Glomerular visceral epithelial cell (primary cell): ENCODE measurements around the gene MCC.

Experiments
- DNase-seq: peaks from one replicate; pipeline ENCODE4 v3.0.0-alpha.2; 2016; ENCODE audit errors: extremely low spot score

MCC gene

DNA sequence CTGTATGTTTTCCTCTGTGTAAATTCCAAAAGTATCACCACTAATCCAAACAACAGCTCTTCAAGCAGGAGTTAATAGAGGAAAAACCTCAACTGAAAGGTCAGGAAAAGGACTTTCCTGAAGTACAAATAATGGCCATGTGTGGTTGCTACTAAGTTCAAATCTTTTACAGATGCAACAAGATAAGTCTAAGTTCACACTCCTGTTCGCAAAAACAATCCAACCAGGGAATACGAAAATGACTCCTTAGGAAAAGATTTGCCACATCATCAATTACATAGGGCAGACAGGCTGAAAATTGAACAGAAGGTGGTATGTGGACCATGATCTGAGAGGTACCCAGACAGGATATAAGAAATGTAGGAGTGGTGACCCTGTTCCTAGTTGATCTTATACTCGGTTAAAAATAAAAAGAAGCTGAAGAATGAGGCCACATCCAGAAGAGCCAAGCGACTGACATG, 263.6 kb downstream of the MCC start:
- no peak for DNase-seq

DNA sequence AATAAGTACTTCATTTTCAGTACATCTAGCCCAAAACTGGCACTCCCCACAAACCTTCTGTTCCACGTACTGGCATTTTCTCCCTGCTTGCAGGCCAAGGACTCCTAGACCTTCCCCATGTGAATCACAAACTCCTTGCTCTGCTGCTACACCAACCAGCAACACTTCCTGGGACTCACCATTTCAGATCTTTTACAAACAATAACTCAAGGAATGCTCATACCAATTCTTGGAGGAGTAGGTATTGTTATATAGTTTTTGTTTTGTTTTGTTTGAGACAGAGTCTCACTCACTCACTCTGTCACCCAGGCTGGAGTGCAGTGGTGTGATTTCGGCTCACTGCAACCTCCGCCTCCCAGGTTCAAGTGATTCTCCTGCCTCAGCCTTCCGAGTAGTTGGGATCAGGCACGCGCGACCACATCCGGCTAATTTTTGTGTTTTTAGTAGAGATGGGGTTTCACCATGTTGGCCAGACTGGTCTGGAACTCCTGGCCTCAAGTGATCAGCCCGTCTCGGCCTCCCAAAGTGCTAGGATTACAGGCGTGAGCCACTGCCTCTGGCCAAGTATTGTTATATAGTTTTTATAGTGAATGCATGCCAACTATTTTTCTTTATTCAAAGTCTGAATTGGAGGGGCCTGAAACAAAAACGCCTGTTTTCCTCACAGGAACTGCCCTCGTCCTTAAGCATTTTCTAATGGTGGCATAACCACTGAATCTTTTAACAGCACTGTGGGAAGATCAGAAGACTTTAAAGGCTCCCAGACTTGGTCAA, 264.2 kb downstream of the MCC start:
- DNase-seq = no peak

DNA sequence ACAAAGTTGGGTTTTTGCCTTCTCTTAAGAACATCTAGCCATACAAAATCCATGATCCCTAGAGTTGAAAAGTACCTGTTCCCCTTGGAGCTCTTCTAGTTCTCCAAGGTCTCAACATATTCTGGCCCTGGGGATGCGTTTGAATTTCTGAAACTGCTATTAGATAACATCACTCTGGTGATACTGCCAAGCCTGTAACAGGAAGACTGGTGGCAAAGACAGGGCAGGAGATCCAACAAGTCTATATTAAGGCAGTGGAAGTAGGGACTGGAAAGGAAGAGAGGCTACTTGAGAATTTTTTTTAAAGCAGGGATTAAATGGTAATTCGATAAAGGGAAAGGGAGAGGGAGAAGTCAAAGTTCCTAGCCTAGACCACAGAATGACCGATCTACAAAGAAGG, 264.9 kb downstream of the MCC start:
- DNase-seq = no peak

DNA sequence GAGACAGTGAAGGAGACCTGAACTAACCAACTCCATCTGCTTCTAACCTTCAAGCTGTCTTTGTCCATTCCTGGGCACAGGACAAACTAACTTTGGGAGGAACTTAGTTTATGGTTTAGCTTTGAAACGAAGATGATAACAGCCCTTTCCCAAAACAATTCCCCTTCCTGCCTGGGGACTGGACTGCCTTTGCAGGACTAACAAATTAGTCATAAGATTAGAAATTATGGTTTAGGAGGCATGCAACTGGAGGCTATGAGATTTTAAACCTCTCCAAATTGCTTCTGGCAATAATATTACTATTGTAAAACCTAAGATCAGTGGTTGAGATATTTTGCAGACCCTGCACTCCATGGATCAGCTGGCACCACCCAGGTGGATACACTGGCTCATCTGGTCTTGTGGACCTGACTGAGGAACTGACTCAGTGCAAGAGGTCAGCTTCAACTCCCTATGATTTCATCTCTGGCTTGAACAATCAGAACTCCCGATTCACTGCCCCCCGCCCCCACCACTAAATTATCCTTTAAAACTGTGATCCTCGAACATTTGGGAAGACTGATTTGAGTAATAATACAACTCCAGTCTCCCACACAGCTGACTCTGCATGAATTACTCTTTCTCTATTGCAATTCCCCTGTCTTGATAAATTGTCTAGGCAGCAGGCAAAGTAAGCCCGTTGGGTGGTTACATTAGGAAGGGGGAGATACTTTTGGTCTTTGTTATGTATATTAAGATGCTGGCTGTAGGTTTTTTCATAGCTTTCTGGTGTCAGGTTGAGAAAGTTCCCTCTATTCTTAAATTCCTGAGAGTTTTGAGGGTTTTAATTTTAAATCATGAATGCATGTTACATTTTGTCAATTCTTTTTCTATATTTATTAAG, 266.7 kb downstream of the MCC start:
- no peak for DNase-seq

DNA sequence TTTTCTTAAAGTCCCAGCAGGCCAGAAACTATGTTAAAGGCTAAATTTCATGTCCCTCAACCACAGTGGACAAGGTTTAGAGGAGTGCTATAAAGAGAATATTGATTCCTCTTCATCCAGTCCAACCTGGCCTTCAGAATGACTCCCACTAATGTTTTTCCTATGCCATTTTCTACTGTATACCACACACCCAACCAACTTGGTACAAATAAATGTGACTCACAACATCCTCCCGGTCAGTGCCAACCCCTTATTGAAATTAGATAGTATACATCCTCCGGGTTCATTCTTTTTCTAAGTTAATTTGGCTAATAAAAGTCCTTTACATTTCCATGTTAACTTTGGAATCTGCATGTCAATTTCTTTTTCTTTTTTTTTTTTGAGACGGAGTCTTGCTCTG, 268.6 kb downstream of the MCC start:
- no peak for DNase-seq

DNA sequence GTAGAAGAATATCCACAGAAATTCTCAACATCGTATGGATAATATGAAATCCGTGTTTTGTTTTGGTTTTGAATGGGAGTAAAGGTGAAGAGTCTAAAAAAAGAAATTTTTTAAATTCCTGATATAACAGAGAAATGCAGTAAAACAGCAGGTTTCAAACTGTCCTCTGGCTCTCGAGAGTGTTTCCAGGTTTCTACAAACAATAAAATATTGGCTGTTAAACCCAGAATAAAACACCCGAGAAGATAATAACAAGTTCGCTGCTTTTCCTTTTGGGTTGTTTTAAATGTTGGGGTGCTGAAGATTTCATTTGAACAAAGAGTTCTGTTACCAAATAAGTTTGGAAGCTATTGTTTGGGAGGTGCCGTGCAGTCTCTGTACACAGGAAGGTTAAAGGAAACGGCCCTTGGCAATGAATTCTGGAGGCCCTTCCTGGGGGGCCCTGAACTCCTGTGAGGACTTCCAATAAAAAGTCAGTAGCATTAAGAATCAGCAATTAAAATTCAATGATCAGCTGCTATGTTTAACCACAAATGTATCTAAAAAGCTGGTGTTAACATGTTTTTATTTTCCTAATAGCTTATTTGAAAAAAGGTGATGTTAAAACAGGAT, 269.2 kb downstream of the MCC start:
- DNase-seq = no peak

DNA sequence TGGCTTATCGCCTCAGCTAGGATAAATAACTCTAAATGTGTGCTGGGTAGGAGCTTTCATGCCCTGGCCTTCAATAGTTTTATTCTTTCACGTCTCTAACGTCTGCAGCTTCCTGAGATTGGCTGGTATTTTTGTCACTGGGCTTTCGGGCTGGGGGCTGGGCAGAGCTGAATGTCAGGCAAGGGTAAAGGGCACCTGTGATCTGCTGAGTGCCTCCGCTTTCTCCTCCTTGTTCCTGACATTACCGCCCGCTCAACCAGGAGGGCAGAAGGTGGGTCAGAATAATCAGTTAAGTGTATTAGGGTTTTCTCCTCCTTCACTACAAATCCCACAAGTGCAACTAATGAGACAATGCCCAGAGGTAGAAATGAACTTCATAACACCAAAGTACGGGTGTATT, 270.1 kb downstream of the MCC start:
- DNase-seq = no peak

DNA sequence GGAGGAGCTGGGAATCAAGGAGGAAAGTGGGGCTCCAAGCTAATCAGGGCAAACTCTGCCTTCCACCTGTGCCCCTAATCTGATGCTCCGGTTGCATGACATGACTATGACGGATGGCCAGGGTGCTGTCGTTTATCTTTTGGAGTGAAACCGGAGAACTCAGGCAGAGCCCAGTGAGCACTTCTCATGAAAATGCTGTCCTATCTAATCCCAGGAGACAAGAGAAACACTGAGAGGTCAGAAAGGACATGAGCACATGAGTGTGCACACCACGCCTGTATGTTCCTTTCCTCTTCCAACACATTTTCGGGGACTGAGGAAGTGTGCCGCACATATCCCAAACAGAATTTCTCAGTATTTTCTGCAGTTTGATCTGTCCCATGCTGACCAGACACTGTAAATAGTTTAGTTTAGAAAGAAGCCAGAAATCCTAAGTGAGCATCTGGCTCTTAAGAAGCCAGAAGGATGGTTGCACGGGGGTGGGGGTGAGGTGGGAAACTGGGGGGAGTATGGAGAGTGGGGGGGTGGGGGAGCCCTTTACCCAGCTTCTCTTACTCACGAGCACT, 270.6 kb downstream of the MCC start:
- DNase-seq = no peak

DNA sequence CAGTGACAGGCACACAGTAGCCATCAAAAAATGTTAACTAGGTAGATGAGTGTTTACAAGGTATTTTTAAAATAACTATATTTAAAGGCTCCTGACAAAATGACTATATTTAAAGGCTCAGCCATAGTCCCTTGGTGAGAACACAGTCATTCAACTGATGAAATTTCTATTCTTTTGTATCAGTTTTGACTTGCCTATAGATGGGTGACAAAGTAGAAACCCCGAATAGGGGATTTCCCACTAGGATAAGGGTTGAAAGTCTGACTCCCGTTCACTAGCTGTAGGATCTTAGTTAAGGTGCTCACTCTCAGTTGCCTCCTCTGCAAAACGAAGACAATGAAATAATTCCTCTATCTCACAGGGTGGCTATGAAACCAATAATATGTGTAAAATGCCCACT, 271.7 kb downstream of the MCC start:
- no peak for DNase-seq

DNA sequence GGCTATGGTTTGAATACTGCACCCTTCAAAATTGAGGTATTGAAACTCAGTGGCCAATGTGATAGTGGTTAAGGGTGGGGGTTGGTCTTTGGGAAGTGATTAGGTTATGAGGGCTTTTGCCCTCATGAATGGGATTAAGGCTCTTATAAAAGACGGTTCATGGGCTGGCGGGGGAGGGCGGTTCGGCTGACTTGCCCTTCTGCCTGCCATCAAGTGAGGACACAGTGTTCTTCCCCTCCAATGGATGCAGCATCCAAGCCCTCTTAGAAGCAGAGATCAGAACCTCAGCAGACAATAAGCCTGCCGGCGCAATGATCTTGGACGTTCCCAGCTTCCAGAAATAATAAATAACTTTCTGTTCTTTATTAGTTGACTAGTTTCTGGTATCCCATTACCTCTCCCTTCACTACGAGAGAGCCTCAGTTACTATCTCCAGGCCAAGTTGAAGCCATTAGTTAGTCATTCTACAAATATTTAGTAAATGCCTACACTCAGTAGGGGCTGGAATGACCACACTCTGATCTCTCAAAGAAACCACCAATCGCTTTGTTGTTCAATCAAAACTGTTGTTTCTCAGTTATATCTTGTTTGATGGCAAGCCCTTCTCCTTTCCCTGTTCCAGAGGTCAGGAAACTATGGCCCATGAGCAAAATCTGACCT, 272.7 kb downstream of the MCC start:
- peak; percentile 39 for DNase-seq

DNA sequence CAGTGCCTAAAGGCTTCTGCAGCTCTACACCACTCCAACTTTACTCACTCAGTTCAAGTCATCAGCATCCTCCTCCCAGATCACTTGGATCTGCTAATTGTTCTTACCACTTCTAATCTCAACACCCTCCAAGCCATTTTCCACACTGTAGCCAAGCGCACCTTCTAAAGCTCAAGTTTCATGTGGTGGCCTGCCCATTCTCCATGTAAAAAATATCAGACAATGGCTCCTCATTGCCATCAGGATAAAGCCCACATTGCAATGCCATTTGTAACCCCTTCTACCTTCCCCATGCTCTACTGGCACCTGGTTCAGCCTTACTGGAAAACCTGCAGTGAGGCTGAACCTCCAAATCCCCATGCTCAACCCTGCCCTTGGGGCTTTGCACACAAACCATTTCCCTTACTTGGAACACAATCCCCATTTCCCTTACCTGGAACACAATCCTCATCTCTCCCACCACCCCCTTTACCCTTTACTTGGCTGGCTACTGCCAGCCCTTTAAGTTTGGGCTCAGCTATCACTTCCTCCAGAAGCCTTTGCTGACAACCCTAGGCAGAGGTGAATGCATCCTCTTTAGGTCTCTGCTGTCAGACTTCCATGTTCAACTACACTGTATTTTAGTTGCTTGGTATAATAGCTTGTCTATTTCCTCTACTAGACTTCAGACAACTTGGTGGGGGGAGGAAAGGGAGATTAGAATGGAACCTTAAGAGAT, 273.5 kb downstream of the MCC start:
- no peak for DNase-seq

DNA sequence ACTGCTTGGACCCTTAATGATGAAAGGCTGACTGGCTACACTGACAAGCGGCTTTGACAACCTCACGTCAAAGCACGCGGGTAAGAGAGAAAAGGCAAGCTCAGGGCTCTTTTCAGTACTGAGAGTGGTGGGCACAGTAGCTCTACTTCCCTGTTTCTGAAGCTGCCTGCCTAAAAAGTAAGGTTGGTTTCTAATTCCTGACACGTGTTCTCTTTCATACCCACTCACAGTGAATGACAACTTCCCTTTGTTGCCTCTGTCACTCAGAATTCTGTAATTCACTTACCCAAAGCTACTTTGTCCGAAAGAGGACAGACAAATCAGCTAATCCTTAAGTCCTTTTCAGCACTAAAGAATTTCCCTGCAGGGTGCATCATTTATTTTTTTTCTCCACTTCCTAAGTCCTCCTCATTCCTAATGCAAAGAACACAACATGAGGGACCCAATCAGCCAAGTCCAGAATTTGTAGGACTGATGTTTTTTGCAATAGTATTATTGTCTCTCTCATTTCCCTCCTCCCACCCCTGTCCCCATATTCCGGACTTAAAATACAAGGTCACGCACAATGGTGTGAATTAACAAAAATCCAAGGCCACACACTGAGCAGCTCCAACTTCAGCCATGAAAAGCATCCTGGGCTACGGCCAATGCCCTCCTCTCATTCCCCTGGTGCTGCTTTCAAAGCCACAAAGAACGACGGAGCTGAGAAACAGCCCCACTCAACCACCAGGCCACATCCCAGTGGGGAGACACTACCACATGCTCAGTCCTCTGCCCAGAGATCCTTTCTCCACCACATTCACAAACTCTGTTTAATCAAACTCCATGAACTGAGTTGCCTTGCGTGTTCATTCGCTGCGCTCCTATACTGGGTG, 274.5 kb downstream of the MCC start:
- no peak for DNase-seq

DNA sequence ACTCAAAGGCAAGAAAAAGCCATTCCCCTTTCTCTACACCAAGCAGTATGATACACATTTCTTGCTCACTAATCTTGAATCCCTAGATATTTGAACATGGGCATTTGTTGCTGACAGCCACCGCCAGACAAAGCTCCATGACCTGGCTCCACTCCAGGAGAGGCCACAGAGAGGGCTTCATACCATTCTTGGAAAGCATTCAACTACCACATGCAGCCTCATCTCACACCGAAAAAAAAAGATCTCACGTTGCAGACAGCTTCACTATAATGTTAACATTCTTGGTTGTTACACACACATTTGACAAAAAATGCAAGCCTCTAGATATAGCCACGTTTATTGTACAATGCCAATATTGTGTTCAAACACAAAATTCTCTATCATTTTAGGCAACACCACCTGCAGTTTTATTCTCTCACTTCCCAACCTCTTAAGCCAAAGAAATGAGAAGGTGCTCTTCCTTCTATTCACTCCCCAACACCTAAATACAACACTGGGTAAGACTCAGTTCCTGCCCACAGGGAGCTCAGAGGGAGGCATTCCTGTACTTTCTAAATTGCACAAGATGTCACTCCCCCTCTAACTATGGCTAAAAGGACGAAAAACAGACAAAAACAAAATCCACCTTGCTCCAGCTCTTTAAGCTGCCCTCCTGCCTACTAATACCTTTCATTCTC, 275.9 kb downstream of the MCC start:
- peak; percentile 94 for DNase-seq

DNA sequence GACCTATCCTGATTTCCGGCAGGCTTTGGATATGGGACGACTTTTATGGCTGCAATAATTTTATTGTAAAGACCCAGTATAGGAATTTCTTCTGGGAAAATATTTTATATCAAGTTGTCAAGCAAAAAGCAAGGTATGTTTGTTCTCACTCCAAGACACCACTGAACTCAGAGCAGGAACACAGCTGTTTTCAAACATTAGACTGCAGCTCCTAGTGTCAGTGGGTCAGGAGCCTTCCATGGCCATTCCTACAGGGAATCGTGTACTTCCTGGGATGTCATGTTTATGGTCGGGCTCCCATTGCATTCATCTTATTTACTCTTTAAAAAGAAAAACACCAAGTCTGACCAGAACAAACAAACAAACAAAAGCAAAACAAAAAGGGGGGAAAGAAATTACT, 278.8 kb downstream of the MCC start:
- DNase-seq = no peak

DNA sequence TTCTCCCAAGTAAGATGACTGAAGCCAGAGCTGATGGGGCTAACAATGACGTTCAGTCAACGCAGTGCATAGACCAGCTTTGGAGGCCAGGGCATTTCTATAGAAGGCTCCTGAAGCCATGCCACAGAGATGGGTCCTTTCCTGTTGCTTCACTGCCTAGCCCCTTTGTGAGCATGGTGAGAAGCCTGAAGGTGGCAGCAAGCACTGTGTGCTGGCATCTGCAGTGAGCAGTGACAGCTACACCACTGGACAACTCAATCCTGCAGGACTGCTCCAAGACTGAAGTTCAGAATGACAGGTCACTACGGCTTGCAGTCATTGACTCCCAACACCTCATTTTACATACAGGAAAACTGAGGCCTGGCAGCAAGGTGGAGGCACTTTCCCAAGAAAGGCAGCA, 282.4 kb downstream of the MCC start:
- DNase-seq = no peak

DNA sequence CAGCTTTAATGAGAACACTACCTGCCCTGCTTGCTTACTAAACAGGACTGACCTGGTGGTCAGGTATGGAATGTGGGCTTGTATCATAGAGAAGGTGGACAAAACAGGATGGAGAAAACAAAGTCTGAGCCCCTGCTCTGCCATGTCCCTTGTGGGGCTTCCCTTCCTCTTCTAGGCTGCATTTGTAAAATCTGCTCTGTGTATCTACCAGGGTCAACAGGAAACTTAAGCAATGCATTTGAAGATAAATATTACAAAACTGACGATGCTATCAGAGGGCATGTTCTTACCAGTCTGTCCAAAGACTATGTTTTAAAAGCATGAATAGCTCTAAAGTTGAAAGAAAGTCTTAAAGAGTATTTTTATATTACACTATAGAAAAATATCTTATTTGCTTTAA, 282.9 kb downstream of the MCC start:
- no peak for DNase-seq

DNA sequence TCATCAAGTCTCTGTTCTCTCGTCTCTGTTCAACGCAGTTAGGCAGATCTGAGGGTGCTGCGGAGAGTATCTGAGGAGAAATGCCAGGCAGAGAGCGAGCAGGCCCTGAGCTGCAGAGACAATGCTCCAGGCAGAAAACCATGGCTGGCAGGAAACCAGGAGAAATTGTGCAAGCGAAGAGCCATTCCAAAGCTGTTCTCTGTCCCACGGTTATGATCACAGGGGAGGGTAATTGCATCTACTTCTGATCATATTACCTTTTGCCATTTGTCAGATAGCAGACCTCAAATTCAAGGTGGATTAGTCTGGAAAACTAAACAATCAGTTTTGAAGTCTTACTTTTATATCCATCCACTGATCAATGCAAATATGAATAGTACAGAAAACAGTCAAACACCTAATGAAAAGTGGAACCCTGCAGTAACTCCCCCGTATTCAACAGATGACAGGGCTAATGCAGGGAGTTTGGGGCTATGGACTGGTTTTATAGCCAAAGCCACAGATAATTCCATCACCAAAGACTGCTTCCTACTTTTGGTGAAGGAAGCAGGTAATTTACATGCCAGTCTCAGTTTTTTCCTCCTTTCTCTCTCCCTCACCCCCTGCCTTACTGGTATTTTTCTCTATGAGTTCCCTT, 283.6 kb downstream of the MCC start:
- DNase-seq = no peak

DNA sequence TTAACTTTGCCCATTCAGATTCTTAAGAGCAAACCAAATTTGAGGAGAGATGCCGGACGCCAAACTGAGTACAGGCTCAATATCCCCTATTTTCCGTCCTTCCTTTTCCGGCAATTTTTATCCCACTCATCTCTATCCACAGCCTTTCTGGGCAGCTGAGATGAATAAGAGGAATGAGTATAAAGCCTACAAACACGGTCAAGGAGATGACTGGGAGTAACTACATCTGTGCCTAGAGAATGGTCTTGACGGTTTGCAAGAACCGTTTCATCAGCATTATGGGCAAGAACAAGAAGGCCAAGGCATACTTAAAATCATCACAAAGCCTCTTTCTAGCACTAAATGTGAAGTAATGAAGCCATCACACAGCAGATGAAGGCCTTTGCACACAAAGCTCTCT, 284.3 kb downstream of the MCC start:
- no peak for DNase-seq
